RWPE1 (cell line): Measurements from ENCODE around the gene KIRREL3.

Experiments used
- CTCF ChIA-PET: fragments of 350-600 bp; sonication (Branson Sonifier 250); formaldehyde crosslinking; extraction: SDS; loops from one replicate; lab custom pipeline; 2021; lab: Yijun Ruan, JAX
- POLR2A ChIA-PET: fragments of 400-600 bp; formaldehyde crosslinking; extraction: SDS; loops from one replicate; lab custom pipeline; 2020; ENCODE audit warnings: antibody characterized with exemption; ENCODE audit not compliant: low non-redundant PET; lab: Yijun Ruan, JAX
- DNase-seq: peaks from one replicate; pipeline ENCODE4 v3.0.0; 2012; ENCODE audit warnings: low spot score
- H3K27ac ChIP-seq: fragments of 450-650 bp; 2 replicates; pipeline ENCODE4 v1.5.1; 2017
- TF ChIP-seq, protein P1 (sequence below): fragments of 450-650 bp; conservative IDR thresholded peaks from 2 replicates; pipeline ENCODE4 v1.5.1; 2017; ENCODE audit warnings: low read depth, mild to moderate bottlenecking

Gene KIRREL3

DNA sequence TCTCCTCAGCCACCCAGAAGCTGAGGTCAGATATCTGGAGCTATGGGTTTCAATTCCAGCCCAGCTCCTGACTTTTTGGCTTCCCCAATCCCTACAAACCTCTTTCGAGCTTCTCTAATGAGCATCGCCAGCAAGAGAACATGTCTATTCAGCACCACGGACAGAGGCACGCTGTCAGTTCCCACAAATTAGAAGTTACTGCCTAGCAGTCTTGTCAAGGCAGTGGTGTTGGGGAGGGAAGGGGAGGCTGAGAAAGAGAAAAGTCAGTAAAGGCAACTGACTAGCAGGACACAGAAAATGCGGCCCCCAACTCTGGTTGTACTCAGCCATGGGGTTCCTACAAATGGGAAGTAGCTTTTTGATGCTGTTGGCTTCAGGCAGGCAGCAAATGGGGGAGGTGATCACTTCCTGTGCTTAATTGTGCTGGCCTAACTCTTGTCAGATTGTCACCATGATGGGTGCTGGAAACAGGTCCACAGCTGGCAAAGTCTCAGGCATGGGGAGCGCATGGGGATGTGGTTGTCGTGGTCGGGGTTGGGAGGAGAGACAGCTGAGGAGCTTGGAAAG, 439.2 kb downstream of the KIRREL3 start:
- H3K27ac ChIP-seq: no peak overlapping the region
- ChIA-PET POLR2A (no interaction called here), CTCF (interaction anchor here (0.6 to 1.3 kb wide), 3 partner anchors 9 to 318 kb away, joined by 3 read pairs; no protein-coding TSS in a partner anchor)
- TF ChIP-seq, protein P1, sequence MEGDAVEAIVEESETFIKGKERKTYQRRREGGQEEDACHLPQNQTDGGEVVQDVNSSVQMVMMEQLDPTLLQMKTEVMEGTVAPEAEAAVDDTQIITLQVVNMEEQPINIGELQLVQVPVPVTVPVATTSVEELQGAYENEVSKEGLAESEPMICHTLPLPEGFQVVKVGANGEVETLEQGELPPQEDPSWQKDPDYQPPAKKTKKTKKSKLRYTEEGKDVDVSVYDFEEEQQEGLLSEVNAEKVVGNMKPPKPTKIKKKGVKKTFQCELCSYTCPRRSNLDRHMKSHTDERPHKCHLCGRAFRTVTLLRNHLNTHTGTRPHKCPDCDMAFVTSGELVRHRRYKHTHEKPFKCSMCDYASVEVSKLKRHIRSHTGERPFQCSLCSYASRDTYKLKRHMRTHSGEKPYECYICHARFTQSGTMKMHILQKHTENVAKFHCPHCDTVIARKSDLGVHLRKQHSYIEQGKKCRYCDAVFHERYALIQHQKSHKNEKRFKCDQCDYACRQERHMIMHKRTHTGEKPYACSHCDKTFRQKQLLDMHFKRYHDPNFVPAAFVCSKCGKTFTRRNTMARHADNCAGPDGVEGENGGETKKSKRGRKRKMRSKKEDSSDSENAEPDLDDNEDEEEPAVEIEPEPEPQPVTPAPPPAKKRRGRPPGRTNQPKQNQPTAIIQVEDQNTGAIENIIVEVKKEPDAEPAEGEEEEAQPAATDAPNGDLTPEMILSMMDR: no peak
- DNase-seq: peak; percentile 52

DNA sequence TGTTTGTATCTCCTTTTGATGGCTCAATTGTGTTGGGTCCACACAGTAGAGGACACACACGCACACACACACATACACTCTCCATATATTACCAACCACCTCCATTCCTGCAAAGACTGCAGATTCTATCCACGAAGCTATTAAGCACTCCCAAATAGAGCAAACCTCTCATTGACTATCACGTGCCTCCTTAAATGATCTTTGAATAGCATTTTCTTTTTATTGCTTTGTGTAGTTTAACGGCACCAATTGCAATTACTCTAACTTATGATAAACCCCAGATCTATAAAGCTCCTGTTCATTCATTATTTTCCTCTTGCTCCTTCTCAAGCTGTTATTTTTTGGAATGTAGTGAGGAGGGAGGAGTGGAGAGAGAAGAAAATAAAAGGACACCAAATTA, 440.3 kb downstream of the KIRREL3 start:
- ChIA-PET CTCF (interaction anchor here (0.6 to 1.3 kb wide), 2 partner anchors 10 kb away, joined by 3 to 8 read pairs; no protein-coding TSS in a partner anchor), POLR2A (no interaction called here)
- DNase-seq: no peak
- H3K27ac ChIP-seq: no peak overlapping the region
- TF ChIP-seq, protein P1: no peak

GRCh38 chr11:126548581-126549550, 451.7 kb downstream of the KIRREL3 start:
- POLR2A ChIA-PET: no interaction called here
- no peak for DNase-seq
- H3K27ac ChIP-seq: no peak overlapping the region
- CTCF ChIA-PET: interaction anchor here (0.7 kb wide), 1 partner anchor 108 kb away, joined by 3 read pairs; no protein-coding TSS in a partner anchor
- TF ChIP-seq, protein P1: no peak

- no peak for DNase-seq
- TF ChIP-seq, protein P1: no peak
- POLR2A ChIA-PET: no interaction called here
- H3K27ac ChIP-seq: no peak overlapping the region
- CTCF ChIA-PET: no interaction called here
These were observed 452.9 kb downstream of the KIRREL3 start for GRCh38 chr11:126547691-126548090.

DNA sequence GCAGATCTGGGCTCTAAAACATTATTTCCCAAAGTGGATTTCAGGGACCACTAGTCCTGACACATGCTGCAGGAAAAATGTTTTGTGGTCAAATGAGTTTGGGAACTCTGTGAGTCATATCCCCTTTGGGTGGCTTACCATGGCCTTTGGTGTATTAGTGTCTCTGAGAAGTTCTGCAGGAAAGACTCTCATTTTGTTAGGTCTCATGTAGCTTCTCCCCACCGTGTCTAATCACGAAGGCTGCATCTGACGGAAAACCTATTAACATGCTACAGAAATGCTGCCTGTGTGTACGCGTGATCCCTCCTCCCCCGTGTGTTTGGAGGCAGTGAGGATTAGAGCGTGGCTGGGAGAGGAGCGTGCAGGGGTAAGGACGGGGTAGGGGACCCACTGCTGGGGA, 453.4 kb downstream of the KIRREL3 start:
- CTCF ChIA-PET: no interaction called here
- POLR2A ChIA-PET: no interaction called here
- TF ChIP-seq, protein P1: no peak
- no peak for DNase-seq
- no peak overlapping the region for H3K27ac ChIP-seq

DNA sequence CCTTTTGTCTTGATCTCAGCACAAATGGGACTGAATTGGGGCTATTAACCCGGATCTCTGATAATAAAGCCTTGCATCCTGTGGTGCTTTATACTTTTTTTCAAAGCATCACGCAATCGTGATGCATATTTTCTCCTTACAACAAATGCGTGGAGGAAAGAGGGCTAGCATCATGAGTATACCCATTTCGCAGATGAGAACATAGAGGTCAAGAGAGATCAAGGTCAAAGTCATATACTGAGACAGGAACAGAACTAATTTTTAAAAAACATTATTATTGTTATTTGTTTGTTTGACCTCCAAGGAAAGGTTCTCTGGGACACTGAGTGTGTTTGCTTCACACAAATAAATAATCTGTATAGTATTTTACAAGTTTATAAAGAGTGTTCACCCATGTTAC, 453.9 kb downstream of the KIRREL3 start:
- CTCF ChIA-PET: no interaction called here
- DNase-seq: no peak
- POLR2A ChIA-PET: no interaction called here
- H3K27ac ChIP-seq: no peak overlapping the region
- TF ChIP-seq, protein P1: no peak
